ENCODE data around the gene TTLL12. TPM values are rescaled to one million over a fixed set of nuclear protein-coding genes. Genes with fewer than 3 reads are reported as not detected.

Gene TTLL12
- total RNA-seq, 1 experiment from 2014 or later, result 113 TPM

DNA sequence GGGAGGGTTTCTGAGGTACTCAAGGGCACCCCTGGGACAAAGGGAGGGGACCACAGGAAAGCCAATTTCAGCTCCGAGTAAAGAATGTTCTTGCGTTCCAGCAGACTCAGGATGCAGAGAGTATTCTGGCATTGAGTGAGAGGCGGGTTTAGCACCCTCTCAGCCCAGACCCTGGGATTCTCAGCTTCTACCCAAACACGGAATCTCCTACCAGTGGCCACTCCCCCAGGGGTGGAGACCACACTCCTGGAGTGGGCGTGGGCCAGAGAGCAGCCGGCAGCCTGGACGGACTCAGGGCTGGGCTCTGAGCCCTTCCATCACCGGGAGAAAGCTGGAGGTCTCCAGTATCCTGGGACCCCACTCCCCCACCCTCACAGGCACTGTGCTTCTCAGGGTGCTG is 26.1 kb upstream of the TTLL12 start:
- H3K4me3 ChIP-seq, result no peak overlapping the region
- no peaks in the 10 kb centered on the region for H3K9me2 ChIP-seq (ENCODE audit: insufficient read depth)
- CTCF ChIA-PET, result no interaction called here
- no peaks in the 10 kb centered on the region for H3K79me2 ChIP-seq (ENCODE audit: low read depth)
- H3K4me1 ChIP-seq (replicated peaks; ENCODE audit: insufficient read depth), result no peaks in the 10 kb centered on the region
- POLR2A ChIA-PET (ENCODE audit: unreplicated experiment), result no interaction called here
- H4K20me1 ChIP-seq (ENCODE audit: insufficient read depth), result no peaks in the 10 kb centered on the region; the same call in 1 of the 2 replicates
- peaks cover 40% of the 10 kb centered on the region for H3K27me3 ChIP-seq (ENCODE audit: insufficient read depth, low read depth)
- no peak for DNase-seq
- H3K27ac ChIP-seq, result no peak overlapping the region
- intact Hi-C loops (cut with micrococcal nuclease; ENCODE audit: unreplicated experiment), result no loop called here
- no peaks in the 10 kb centered on the region for H3K36me3 ChIP-seq (ENCODE audit: low read depth)
- no peaks in the 10 kb centered on the region for H3K9me3 ChIP-seq (ENCODE audit: insufficient read depth, low read depth)
- no peak overlapping the region for H3K4me2 ChIP-seq
- no peaks in the 10 kb centered on the region for H3F3A ChIP-seq (ENCODE audit: insufficient read depth, low read depth)
- no peak overlapping the region for H2AFZ ChIP-seq
- TF ChIP-seq EZH2 (IDR thresholded peaks at IDR 0.05; ENCODE audit: low read depth), result no peak
- no peak for TF ChIP-seq CTCF (conservative IDR thresholded peaks at IDR 0.05)
- no TSS peak for BruUV-seq (replicated peaks)

DNA sequence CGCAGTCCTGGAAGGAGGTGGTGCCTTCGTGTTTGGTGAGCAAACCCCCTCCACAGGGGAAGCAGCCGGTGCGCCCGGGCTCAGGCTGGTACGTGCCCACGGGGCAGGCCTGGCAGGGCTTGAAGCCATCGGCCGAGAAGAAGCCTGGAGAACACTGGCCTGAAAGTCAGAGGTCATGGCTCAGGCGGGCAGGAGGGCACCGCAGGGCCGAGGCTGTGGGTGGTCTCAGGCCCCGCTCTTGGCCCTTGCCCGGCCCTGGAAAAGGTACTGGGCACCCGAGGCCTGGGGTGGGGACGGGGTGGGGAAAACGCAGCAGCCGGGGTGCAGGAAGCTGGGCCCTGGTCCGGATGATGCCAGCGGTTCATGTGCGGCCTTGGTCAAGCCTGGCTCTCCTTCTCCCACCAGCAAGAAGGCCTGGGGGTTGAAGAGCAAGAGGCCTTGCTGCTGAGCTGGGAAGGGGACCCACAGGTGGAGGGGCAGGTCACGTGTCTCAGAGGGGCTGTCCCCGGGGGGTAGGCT is 25.6 kb upstream of the TTLL12 start:
- ChIA-PET CTCF (no interaction called here), POLR2A (ENCODE audit: unreplicated experiment) (no interaction called here)
- no peak for DNase-seq
- Histone ChIP-seq H3K79me2 (ENCODE audit: low read depth) (no peaks in the 10 kb centered on the region), H3K9me3 (ENCODE audit: insufficient read depth, low read depth) (no peaks in the 10 kb centered on the region), H3K27ac (no peak overlapping the region), H3F3A (ENCODE audit: insufficient read depth, low read depth) (no peaks in the 10 kb centered on the region), H3K4me1 (replicated peaks; ENCODE audit: insufficient read depth) (no peaks in the 10 kb centered on the region), H3K27me3 (ENCODE audit: insufficient read depth, low read depth) (peaks cover 45% of the 10 kb centered on the region), H4K20me1 (ENCODE audit: insufficient read depth) (no peaks in the 10 kb centered on the region; the same call in 1 of the 2 replicates), H3K4me2 (no peak overlapping the region), H3K36me3 (ENCODE audit: low read depth) (no peaks in the 10 kb centered on the region), H3K4me3 (no peak overlapping the region), H3K9me2 (ENCODE audit: insufficient read depth) (no peaks in the 10 kb centered on the region), H2AFZ (no peak overlapping the region)
- TF ChIP-seq CTCF (conservative IDR thresholded peaks at IDR 0.05) (no peak), EZH2 (IDR thresholded peaks at IDR 0.05; ENCODE audit: low read depth) (no peak)
- intact Hi-C loops (cut with micrococcal nuclease; ENCODE audit: unreplicated experiment), result no loop called here
- no TSS peak for BruUV-seq (replicated peaks)

DNA sequence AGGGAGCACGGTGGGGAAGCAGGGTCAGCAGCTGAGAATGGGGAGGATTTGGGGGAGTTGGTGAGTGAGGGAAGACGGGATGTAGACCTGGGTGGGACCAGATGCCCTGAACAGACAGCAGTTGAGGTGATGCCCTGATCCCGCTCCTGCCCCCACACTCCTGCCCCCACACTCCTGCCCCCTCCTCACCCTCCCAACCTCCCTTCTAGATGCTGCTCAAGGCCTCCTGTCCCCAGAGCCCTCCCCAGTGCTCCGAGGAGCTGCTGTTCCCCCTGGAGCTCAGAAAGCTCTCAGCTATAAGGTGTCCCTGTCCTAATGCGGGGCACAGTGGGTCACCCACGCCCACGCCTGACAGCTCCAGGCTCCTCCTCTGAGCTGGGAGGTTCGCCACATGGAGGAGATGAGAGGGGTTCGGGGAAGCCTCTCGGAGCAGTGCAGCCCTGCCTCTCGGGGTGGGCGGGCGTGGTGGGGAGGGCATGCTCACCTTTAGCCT is 25.1 kb upstream of the TTLL12 start:
- Histone ChIP-seq H2AFZ (no peak overlapping the region), H3F3A (ENCODE audit: insufficient read depth, low read depth) (peaks cover 4% of the 10 kb centered on the region; the same call in 1 of the 2 replicates), H4K20me1 (ENCODE audit: insufficient read depth) (no peaks in the 10 kb centered on the region; the same call in 1 of the 2 replicates), H3K9me2 (ENCODE audit: insufficient read depth) (no peaks in the 10 kb centered on the region), H3K27me3 (ENCODE audit: insufficient read depth, low read depth) (peaks cover 50% of the 10 kb centered on the region), H3K36me3 (ENCODE audit: low read depth) (no peaks in the 10 kb centered on the region), H3K4me3 (no peak overlapping the region), H3K9me3 (ENCODE audit: insufficient read depth, low read depth) (no peaks in the 10 kb centered on the region), H3K79me2 (ENCODE audit: low read depth) (no peaks in the 10 kb centered on the region), H3K4me1 (replicated peaks; ENCODE audit: insufficient read depth) (no peaks in the 10 kb centered on the region), H3K27ac (no peak overlapping the region), H3K4me2 (no peak overlapping the region)
- ChIA-PET CTCF (interaction anchor here (0.6 to 0.7 kb wide), 2 partner anchors 23 to 563 kb away, joined by 3 to 6 read pairs; no protein-coding TSS in a partner anchor), POLR2A (ENCODE audit: unreplicated experiment) (no interaction called here)
- intact Hi-C loops (cut with micrococcal nuclease; ENCODE audit: unreplicated experiment), result no loop called here
- no peak for TF ChIP-seq EZH2 (IDR thresholded peaks at IDR 0.05; ENCODE audit: low read depth)
- no peak for TF ChIP-seq CTCF (conservative IDR thresholded peaks at IDR 0.05)
- no peak for DNase-seq
- no TSS peak for BruUV-seq (replicated peaks)
